Measurements from ENCODE around the gene NTSR2.

NTSR2 gene

GRCh38 chr2:11667866-11668637 is 1.9 kb downstream of the NTSR2 start:
- TF ChIP-seq, protein P1, sequence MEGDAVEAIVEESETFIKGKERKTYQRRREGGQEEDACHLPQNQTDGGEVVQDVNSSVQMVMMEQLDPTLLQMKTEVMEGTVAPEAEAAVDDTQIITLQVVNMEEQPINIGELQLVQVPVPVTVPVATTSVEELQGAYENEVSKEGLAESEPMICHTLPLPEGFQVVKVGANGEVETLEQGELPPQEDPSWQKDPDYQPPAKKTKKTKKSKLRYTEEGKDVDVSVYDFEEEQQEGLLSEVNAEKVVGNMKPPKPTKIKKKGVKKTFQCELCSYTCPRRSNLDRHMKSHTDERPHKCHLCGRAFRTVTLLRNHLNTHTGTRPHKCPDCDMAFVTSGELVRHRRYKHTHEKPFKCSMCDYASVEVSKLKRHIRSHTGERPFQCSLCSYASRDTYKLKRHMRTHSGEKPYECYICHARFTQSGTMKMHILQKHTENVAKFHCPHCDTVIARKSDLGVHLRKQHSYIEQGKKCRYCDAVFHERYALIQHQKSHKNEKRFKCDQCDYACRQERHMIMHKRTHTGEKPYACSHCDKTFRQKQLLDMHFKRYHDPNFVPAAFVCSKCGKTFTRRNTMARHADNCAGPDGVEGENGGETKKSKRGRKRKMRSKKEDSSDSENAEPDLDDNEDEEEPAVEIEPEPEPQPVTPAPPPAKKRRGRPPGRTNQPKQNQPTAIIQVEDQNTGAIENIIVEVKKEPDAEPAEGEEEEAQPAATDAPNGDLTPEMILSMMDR (conservative IDR thresholded peaks at IDR 0.05; ENCODE audit: low read depth): no peak
- no peak for DNase-seq (ENCODE audit: low spot score)
- POLR2A ChIA-PET (ENCODE audit: low non-redundant PET): no interaction called here
- H3K27ac ChIP-seq: no peak overlapping the region
- CTCF ChIA-PET: no interaction called here

- POLR2A ChIA-PET (ENCODE audit: low non-redundant PET): no interaction called here
- DNase-seq (ENCODE audit: low spot score): no peak
- TF ChIP-seq, protein P1 (conservative IDR thresholded peaks at IDR 0.05; ENCODE audit: low read depth): no peak
- H3K27ac ChIP-seq: no peak overlapping the region
- CTCF ChIA-PET: interaction anchor here (0.5 to 1.1 kb wide), 2 partner anchors 9 to 834 kb away, joined by 3 to 6 read pairs; no protein-coding TSS in a partner anchor
Measured at GRCh38 chr2:11667194-11667593, 2.8 kb downstream of the NTSR2 start.

DNA sequence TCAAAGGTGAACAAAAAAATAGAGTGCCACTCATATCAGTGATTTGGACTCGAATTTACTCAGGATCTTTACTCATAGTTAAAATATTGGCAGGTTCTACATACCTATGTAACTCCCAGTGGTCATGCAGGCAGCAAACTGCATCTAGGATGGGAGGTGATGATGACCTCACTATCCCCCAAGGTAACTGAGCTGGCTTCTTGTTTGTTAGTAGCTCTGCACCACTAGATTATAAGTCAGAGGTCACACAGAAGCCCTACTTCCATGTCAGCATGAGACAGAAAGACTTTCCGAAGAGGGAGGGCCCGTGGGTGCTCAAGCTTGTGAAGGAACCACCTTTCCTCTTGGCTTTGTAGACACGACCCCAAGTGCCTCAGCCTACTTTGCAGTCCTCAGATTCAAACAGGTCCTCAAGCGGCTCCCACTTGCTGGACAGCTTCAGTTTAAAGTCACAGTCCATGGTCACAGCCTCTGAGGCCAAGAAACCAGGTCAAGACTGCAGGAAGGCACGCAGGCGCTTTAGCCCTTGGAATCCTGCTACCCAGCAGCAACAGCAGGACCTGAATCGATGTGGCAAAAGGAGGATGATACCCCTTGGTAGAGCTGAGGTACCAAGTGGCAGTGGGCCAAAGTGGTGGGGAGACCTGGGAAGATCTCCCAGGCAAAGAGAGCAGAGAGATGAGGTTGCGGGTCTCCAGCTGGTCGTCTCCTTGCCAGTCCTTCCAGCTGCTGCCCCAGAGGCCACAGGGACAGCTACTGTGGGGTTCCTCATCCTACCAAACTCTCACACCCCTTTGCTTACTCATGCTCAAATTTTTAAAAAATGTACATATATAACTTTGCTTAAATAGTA is 4.3 kb downstream of the NTSR2 start:
- TF ChIP-seq, protein P1 (conservative IDR thresholded peaks at IDR 0.05; ENCODE audit: low read depth): no peak
- ChIA-PET CTCF (interaction anchor here (0.6 kb wide), 2 partner anchors 200 to 1341 kb away, joined by 3 read pairs; no protein-coding TSS in a partner anchor), POLR2A (ENCODE audit: low non-redundant PET) (no interaction called here)
- no peak for DNase-seq (ENCODE audit: low spot score)
- no peak overlapping the region for H3K27ac ChIP-seq

DNA sequence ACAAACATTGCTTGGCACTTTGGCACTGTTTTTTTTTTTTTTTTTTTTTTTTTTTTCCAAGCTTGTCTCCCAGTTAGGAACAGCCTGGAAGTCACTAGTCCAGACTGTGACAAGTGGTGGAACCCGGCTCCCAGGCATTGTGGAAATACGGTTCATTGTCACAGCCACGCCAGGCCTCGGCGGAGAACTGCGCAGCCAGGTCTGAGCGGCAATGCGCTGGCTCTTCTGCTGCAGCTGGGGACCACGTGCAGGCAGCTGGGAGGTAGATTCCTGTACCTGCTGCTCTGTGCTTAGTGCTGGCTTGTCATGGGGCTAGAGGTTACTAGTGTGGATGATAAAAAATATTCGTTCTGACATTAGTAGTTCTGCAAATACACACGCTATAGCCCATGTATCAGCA is 5.0 kb downstream of the NTSR2 start:
- H3K27ac ChIP-seq: no peak overlapping the region
- CTCF ChIA-PET: no interaction called here
- TF ChIP-seq, protein P1 (conservative IDR thresholded peaks at IDR 0.05; ENCODE audit: low read depth): no peak
- no peak for DNase-seq (ENCODE audit: low spot score)
- POLR2A ChIA-PET (ENCODE audit: low non-redundant PET): no interaction called here

DNA sequence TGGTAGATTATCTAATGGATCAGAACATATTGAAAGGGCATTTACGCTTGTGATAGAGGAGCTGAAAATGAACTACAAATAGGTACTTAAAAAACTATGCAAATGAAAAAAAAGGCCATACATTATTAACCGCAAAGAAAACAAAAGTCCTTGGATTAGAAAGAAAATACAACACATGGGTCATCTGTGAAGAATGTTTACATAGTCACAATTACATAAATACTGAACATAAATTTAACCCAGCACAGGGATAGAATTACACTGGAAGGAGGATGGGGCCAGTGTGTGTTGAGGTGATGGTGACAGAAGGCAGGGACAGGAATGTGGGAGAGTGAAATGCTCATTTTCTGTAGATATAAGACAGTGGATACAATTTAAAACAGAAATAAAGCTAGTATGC is 6.6 kb downstream of the NTSR2 start:
- ChIA-PET CTCF (no interaction called here), POLR2A (ENCODE audit: low non-redundant PET) (no interaction called here)
- no peak for DNase-seq (ENCODE audit: low spot score)
- TF ChIP-seq, protein P1 (conservative IDR thresholded peaks at IDR 0.05; ENCODE audit: low read depth): no peak
- no peak overlapping the region for H3K27ac ChIP-seq

DNA sequence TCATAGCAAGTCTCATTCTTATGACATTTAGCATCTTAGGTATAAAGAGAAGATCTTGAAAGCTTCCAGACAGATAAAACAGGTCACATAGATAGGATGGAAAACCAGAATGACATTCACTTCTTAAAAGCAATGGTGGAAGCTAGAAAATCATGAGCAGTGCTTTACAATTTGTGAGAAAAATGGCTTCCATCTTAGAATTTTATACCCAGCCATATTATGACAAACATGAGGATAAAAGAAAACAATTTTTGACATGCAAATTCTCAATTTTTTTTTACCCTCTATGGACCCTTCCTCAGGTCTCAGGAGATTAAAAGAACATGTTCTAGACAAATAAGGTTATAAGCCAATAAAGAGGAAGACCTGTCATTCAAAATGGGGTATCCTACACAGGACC is 7.1 kb downstream of the NTSR2 start:
- ChIA-PET CTCF (interaction anchor here (0.7 kb wide), 1 partner anchor 119 kb away, joined by 4 read pairs; no protein-coding TSS in a partner anchor), POLR2A (ENCODE audit: low non-redundant PET) (no interaction called here)
- H3K27ac ChIP-seq: no peak overlapping the region
- TF ChIP-seq, protein P1 (conservative IDR thresholded peaks at IDR 0.05; ENCODE audit: low read depth): no peak
- no peak for DNase-seq (ENCODE audit: low spot score)

Measured in RWPE1 (cell line).